LNCAP (cell line): ENCODE measurements around the gene GABRR3.

Experiments used
- CTCF ChIP-seq: fragments of 450-650 bp; IDR thresholded peaks from 2 replicates; pipeline ENCODE4 v1.5.1; 2017; ENCODE audit warnings: mild to moderate bottlenecking

Gene GABRR3

GRCh38 chr3:97939401-97939800 lies 95.7 kb downstream of the GABRR3 start:
- no peak for TF ChIP-seq CTCF

- no peak for TF ChIP-seq CTCF
These were observed 96.7 kb downstream of the GABRR3 start for GRCh38 chr3:97938444-97938843.

- TF ChIP-seq CTCF: no peak
These were observed 97.9 kb downstream of the GABRR3 start for GRCh38 chr3:97937205-97937604.

- TF ChIP-seq CTCF: no peak
These were observed 99.3 kb downstream of the GABRR3 start for GRCh38 chr3:97935842-97936241.
